ENCODE results near the gene FAM13A. TPM values are rescaled to one million over a fixed set of nuclear protein-coding genes. Genes with fewer than 3 reads are reported as not detected.

The FAM13A gene
- polyA plus RNA-seq, 1 of the 3 experiments (the other 2 are of a cell fraction) = 0.67 TPM

DNA sequence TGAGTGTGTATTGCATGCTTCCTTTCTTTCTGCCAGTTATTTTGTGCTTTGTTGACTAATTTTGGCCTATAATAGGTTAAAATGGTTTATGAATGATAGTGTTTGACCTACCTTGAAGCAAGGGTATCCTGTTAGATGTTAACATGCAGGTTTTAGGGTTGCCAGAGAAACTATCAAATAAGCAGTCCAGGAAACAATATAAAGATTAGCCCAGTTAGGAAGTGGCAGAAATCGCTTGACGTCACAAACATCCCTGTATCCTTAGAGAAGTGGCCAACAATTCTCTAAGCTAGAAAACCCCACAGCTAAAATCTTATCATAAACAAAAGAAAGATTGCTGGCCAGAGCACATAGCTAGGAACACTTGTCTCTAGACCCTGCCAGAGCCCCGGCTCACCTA is 363.2 kb downstream of the FAM13A start:
- no peak for DNase-seq
- Histone ChIP-seq H3K9me2 (no peaks in the 10 kb centered on the region), H3K4me1 (ENCODE audit: control insufficient read depth in 1 of 2, insufficient read depth in 2 of 2, low read depth in 1 of 2, low read length in 1 of 2) (peaks cover 0 to 8% of the 10 kb centered on the region in 2 experiments; a peak in 2 of 4 replicates), H3K9ac (no peak overlapping the region), H3F3A (replicated peaks; ENCODE audit: insufficient read depth) (peaks cover 3% of the 10 kb centered on the region), H2AFZ (ENCODE audit: low read depth) (no peak overlapping the region), H3K27ac (ENCODE audit: low read depth in 2 of 2, low read length in 1 of 2) (no peak overlapping the region), H3K27me3 (ENCODE audit: insufficient read depth) (no peaks in the 10 kb centered on the region), H3K4me3 (ENCODE audit: low read depth in 2 of 2, low read length in 1 of 2) (no peak overlapping the region), H3K4me2 (no peak overlapping the region), H4K20me1 (ENCODE audit: insufficient read depth) (no peaks in the 10 kb centered on the region), H3K36me3 (replicated peaks in 1 of 2; ENCODE audit: control insufficient read depth in 1 of 2, insufficient read depth in 2 of 2, low read length in 1 of 2) (peaks cover 0 to 5% of the 10 kb centered on the region in 2 experiments), H3K9me3 (no peaks in the 10 kb centered on the region), H3K79me2 (ENCODE audit: insufficient read depth) (no peaks in the 10 kb centered on the region)
- WGBS (ENCODE audit: low lambda C conversion rate) = 98% methylated on average over 3 of the region's 3 CpGs
- no peak for TF ChIP-seq GATA2 (CRISPR knock-in tag; IDR thresholded peaks at IDR 0.05)
- TF ChIP-seq EZH2phosphoT487 (IDR thresholded peaks at IDR 0.05; ENCODE audit: borderline replicate concordance, low read depth) = no peak
- TF ChIP-seq, protein P1, sequence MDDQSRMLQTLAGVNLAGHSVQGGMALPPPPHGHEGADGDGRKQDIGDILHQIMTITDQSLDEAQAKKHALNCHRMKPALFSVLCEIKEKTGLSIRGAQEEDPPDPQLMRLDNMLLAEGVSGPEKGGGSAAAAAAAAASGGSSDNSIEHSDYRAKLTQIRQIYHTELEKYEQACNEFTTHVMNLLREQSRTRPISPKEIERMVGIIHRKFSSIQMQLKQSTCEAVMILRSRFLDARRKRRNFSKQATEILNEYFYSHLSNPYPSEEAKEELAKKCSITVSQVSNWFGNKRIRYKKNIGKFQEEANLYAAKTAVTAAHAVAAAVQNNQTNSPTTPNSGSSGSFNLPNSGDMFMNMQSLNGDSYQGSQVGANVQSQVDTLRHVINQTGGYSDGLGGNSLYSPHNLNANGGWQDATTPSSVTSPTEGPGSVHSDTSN (IDR thresholded peaks at IDR 0.05) = no peak
- no peak for TF ChIP-seq NFIC (IDR thresholded peaks at IDR 0.05; ENCODE audit: borderline replicate concordance)
- no peak for TF ChIP-seq FOXM1 (IDR thresholded peaks at IDR 0.05; ENCODE audit: low read depth)
- POLR2A ChIA-PET = no interaction called here
- CTCF ChIA-PET = interaction anchor here (0.8 kb wide), 1 partner anchor 21 kb away, joined by 3 read pairs; no protein-coding TSS in a partner anchor

DNA sequence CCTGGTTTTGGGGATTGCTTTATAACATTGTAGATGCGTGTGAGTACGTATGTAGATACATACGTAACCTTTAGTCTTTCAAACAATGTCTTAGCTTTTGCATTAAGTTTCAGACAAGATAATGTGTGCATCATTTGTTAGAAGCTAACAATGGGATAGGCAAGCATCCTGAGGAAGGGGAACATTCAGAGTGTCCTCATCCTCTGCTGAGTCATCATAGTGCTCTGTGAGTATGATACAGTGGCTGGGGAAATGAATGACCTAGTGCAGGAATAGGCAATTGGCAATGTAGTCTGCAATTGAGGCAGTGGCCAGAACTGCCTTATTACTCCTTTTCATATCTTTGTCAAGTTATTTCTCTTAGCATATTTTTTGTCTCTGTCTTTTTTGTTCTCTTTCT is 366.6 kb downstream of the FAM13A start:
- Histone ChIP-seq H3K9ac (no peak overlapping the region), H2AFZ (ENCODE audit: low read depth) (no peak overlapping the region), H3K27me3 (ENCODE audit: insufficient read depth) (no peaks in the 10 kb centered on the region), H3K4me2 (no peak overlapping the region), H3K27ac (ENCODE audit: low read depth in 2 of 2, low read length in 1 of 2) (0 out of 4 replicates have a peak overlapping the region, but pooled peaks of 1 of the 2 experiments have one; percentile 12), H3K4me1 (ENCODE audit: control insufficient read depth in 1 of 2, insufficient read depth in 2 of 2, low read depth in 1 of 2, low read length in 1 of 2) (peaks cover 0 to 3% of the 10 kb centered on the region in 2 experiments; a peak in 2 of 4 replicates), H3K4me3 (ENCODE audit: low read depth in 2 of 2, low read length in 1 of 2) (no peak overlapping the region), H3K9me3 (no peaks in the 10 kb centered on the region), H4K20me1 (ENCODE audit: insufficient read depth) (no peaks in the 10 kb centered on the region), H3K9me2 (no peaks in the 10 kb centered on the region), H3K79me2 (ENCODE audit: insufficient read depth) (no peaks in the 10 kb centered on the region), H3K36me3 (replicated peaks in 1 of 2; ENCODE audit: control insufficient read depth in 1 of 2, insufficient read depth in 2 of 2, low read length in 1 of 2) (peaks cover 0 to 9% of the 10 kb centered on the region in 2 experiments), H3F3A (replicated peaks; ENCODE audit: insufficient read depth) (peaks cover 3% of the 10 kb centered on the region)
- CTCF ChIA-PET = interaction anchor here (0.6 to 1.8 kb wide), 3 partner anchors 16 to 198 kb away, joined by 3 to 5 read pairs (median 4); no protein-coding TSS in a partner anchor
- TF ChIP-seq FOXM1 (IDR thresholded peaks at IDR 0.05; ENCODE audit: low read depth) = no peak
- peak; percentile 20; the same call in 1 of the 2 replicates for TF ChIP-seq FOSL2 (IDR thresholded peaks at IDR 0.05; ENCODE audit: borderline replicate concordance, low read depth)
- 0 out of 2 replicates have a peak, but pooled peaks have one; percentile 11 for TF ChIP-seq JUND (IDR thresholded peaks at IDR 0.05)
- POLR2A ChIA-PET = no interaction called here
- WGBS (ENCODE audit: low lambda C conversion rate) = 93% methylated on average over 3 of the region's 3 CpGs
- DNase-seq = no peak

DNA sequence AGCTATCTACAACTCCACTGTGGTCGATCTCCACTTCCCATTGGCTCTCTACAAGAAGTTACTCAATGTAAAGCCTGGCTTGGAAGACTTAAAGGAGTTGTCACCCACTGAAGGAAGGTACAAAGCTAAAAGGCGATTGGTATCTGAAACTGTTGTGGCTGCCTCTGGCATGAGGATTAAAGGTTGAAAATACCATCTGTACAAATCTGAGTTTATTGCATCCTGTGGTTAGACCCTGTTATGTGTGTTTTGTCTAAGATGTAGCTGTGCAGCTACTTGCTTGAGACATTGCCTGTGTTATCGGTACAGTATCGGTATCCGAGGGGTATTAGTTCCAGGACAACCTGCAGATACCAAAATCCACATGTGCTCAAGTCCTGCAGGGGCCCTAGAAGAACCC is 375.8 kb downstream of the FAM13A start:
- Histone ChIP-seq H3K4me3 (ENCODE audit: low read depth in 2 of 2, low read length in 1 of 2) (no peak overlapping the region), H3K4me2 (no peak overlapping the region), H3K9me3 (no peaks in the 10 kb centered on the region), H3K9ac (no peak overlapping the region), H2AFZ (ENCODE audit: low read depth) (no peak overlapping the region), H4K20me1 (ENCODE audit: insufficient read depth) (no peaks in the 10 kb centered on the region), H3K4me1 (ENCODE audit: control insufficient read depth in 1 of 2, insufficient read depth in 2 of 2, low read depth in 1 of 2, low read length in 1 of 2) (no peaks in the 10 kb centered on the region), H3K36me3 (replicated peaks in 1 of 2; ENCODE audit: control insufficient read depth in 1 of 2, insufficient read depth in 2 of 2, low read length in 1 of 2) (peaks cover 3 to 31% of the 10 kb centered on the region in 2 experiments), H3F3A (replicated peaks; ENCODE audit: insufficient read depth) (no peaks in the 10 kb centered on the region), H3K27ac (ENCODE audit: low read depth in 2 of 2, low read length in 1 of 2) (no peak overlapping the region), H3K9me2 (no peaks in the 10 kb centered on the region), H3K27me3 (ENCODE audit: insufficient read depth) (no peaks in the 10 kb centered on the region), H3K79me2 (ENCODE audit: insufficient read depth) (no peaks in the 10 kb centered on the region)
- DNase-seq = no peak
- CTCF ChIA-PET = interaction anchor here (0.8 kb wide), 1 partner anchor 8 kb away, joined by 3 read pairs; no protein-coding TSS in a partner anchor
- POLR2A ChIA-PET = no interaction called here
- TF ChIP-seq MXI1 (IDR thresholded peaks at IDR 0.05; ENCODE audit: low read depth, low read length) = no peak
- TF ChIP-seq FOSL2 (IDR thresholded peaks at IDR 0.05; ENCODE audit: borderline replicate concordance, low read depth) = no peak
- no peak for TF ChIP-seq RAD21 (IDR thresholded peaks at IDR 0.05; ENCODE audit: low read length)
- WGBS (ENCODE audit: low lambda C conversion rate) = 78% methylated on average over 5 of the region's 5 CpGs

Small RNAs within 50 kb of the gene (small RNA-seq; reads per million reads assigned to genes)
- 0 reads per million in 7 experiments for gene RF02115
- 0.29 to 4.5 (median 1.4) reads per million in 7 experiments for gene RNU6-33P

Other genes starting within 250 kb of the FAM13A start
- 0.84 and 0.96 TPM in 2 replicates for gene TIGD2, start 54.3 kb upstream of the FAM13A start, polyA plus RNA-seq (2012; rRNA removed)